NCI-H82 treated with DMSO at 0.1 percent for 48 hours (cell line): ENCODE measurements around the gene ZNRF3.
"Not testable (repeated sequence)": the region's sequence is repeated elsewhere in the genome, so short reads cannot be mapped to it uniquely, and the experiment has no call there.

Experiments
- DNase-seq: peaks from one replicate; lab custom pipeline; 2025; ENCODE audit not compliant: unreplicated experiment; lab: John Stamatoyannopoulos, UW

ZNRF3 gene

GRCh38 chr22:28927630-28928029 lies 44.3 kb downstream of the ZNRF3 start:
- no peak for DNase-seq

DNA sequence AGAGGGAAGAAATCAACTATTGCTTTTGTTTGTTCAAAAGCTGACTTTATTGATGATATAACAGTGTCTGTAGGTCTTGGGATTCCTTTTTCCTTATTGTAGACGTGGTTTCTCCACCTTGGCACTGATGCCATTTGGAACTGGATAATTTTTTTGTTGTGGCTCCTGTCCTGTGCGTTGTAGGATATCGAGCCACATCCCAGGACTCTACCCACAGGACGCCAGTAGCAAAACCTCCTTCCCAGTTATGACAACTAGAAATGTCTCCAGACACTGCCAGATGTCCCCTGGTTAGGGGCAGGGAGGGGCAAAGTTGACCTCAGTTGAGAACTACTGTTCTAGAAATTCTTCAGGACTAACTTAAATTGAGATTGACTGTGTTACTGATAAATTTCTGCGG lies 45.8 kb downstream of the ZNRF3 start:
- DNase-seq = no peak

- no peak for DNase-seq
These were observed 47.1 kb downstream of the ZNRF3 start for GRCh38 chr22:28930357-28931007.

GRCh38 chr22:28931844-28932567 lies 48.6 kb downstream of the ZNRF3 start:
- DNase-seq = no peak

DNA sequence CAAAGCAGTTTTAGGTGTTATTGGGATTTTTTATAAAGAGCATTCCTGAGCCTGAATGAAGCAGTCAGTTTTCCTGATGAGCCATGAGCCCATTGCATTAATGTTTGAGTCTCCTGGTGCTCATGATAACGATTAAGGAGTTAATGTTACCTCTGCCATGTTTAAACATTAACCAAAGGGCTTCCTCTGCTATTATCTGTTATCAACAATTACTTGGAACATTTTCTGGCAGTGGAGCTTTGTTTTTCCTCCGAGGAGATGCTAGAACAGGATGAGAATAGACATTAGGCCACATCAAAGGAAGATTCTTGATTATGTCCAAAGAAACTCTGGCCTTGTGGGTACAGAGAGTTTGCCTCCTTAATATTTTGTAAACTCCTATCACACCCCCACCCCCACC lies 49.9 kb downstream of the ZNRF3 start:
- no peak for DNase-seq

- DNase-seq = no peak
These were observed 50.7 kb downstream of the ZNRF3 start for GRCh38 chr22:28934026-28934425.

DNA sequence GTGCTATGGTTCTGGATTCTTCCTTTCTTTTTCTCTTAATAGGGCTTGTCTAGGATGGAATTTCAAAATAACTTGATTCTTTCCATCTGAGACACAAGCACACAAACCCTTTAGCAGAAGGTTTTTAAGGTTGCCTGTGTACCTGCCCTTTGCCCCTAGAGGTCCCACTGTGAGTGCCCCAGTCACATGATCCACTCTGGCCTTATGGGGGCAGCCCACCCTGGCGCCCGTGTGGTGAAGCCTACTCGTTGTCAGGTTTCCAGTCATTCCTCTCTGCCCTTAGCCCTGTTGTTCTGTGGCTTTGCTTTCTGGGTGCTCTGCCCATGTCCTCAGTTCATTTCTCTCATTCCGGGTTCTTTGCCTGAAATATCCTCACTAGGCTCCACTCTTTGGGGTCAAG lies 51.8 kb downstream of the ZNRF3 start:
- no peak for DNase-seq

DNA sequence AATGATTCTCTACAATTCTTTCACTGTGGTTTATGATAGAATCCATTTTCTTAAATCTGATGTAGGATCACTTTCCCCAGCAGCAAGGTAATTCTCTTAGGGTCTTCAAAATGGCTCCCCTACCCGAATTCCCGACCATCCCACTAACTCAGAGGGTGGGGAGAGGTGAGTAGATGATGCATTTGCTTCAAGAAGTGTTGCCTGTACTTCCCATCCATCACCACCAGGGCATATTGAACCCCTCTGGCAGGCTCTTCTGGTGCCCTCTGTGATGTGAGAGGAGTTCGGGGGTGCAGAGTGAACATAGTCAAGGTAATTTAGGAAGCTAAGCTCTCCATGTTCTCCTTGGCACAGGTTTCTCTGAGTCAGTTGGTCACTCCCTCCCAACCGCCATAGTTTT lies 52.3 kb downstream of the ZNRF3 start:
- DNase-seq = no peak

GRCh38 chr22:28936200-28936599 lies 52.8 kb downstream of the ZNRF3 start:
- DNase-seq = no peak

DNA sequence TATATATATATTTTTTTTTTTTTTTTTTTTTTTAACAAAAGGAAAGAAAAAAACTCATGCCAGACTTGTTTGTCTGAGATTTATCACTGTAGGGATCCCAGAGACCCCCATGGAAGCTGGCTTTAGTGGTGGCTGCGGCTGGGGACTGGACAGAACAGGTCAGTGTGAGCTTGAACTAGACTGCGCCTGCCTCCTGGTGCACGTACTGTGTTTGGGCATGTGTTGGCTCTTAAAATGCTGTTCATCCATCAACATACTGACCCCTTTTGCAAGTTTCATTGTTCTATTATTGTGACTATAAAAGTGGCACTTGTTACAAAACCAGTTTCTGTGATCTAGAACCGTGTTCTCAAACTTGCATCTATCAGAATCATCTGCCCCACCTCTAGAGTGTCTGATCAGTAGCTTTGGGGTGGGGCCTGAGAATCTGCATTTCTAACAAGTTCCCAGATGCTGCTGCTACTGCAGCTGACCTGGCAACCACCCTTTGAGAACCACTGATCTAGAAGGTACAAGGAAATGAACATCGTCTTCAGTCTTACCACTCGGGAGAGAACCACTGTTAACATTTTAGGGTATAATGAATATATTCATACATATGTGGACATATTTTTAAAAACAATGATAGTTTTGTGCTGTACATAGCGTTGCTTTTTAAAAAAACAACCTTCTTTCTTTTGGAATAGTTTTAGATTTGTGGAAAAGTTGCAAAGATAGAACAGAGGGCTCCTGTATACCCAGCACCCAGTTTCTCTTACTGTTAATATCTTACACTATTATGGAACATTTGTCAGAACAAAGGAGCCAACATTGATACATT lies 54.0 kb downstream of the ZNRF3 start:
- no peak for DNase-seq

DNA sequence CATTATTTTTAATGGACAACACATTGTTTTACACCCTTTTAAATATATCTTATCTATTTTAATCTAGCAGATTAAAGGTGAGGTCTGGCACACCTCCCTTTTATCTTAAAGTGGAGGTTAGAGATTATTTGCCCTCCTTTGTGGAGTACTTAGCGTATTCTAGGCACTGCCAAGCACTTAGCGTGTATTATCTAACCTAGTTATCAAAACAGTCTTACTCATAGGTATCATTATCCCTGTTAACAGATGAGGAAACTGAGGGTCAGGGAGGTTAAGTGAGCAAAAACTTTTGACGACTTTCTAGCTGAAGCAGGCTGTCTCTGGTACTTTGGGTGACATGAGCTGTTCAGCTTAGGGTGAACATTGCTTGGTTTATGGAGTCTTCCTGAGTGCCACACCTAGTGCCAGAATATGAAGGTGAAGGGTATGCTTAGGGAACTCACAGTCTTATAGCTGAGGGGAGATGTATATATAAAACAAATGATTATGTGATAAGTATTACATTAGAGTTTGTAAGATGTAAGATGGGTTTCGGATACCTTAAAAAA lies 55.0 kb downstream of the ZNRF3 start:
- DNase-seq = no peak

- no peak for DNase-seq
These were observed 56.0 kb downstream of the ZNRF3 start for GRCh38 chr22:28939394-28939793.

DNA sequence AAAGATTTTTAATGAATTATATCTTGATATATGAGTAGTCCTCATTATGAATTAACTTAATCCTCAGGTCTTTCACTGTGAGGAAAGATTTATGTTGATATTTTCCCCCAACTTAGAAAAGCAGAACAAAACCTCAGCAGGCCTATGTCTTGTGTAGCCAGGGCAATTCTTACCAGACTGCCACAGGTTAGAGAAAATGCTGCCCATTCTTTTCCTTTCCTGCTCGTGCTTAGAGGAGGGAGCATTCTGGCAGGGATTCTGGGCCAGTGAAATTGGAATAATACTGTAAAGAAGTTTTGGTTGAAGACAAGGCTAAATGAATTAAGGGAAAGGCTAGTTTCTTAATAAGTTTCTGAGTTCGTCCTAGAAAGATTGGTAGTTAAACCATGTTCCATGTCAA lies 56.6 kb downstream of the ZNRF3 start:
- DNase-seq = no peak

- no peak for DNase-seq
These were observed 57.1 kb downstream of the ZNRF3 start for GRCh38 chr22:28940441-28940840.

- no peak for DNase-seq
These were observed 59.0 kb downstream of the ZNRF3 start for GRCh38 chr22:28942333-28942732.

DNA sequence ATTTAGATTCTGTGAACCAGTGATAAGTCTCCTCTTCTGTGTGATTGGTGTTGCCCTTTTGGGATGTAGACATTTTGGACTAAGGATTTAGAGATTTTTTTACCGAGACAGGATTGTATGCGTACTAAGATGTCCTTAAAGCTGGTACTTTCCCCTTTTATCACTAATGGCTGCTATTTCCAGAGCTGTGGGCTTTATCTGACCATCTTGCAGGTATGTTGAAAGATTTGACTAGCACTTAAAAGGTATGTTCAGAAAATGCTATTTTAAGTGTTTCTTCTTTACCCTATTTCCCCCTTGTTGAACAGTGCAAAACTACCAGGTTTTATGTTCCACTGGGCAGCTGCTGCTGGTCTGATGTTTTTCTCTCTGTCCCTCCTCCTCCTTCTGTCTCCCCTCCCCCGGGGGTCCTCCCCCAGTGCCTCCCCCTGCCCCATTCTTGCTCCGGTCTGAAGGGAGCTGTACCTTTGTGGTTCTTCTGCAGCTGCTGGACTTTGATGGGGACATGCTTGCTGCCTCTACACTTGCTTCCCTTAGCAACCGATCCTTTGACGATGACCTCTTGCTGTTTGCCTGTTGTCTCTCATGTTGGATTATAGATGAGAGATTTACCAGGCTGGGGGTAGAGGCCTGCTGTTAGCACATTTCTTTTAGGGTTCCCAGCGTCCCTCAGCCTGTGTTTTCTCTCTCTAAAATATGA lies 59.6 kb downstream of the ZNRF3 start:
- peak; percentile 61 for DNase-seq

GRCh38 chr22:28943501-28943879 lies 60.1 kb downstream of the ZNRF3 start:
- DNase-seq = peak; percentile 61

DNA sequence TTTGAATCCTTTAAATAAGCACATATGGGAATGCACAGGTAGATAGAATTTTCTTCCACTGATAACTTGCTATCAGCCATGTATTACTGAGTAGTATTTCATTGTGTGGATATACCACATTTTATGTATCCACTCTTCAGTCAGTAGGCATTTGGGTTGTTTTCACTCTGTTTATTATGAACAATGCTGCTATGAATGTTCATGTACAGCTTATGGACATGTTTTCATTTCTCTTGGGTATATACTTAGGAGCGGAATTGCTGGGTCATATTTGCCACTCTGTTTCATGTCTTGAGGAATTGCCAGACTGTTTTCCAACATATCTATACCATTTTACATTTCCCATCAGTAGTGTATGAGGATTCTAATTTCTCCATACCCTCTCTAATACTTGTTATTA lies 63.8 kb downstream of the ZNRF3 start:
- DNase-seq = no peak

- no peak for DNase-seq
These were observed 65.1 kb downstream of the ZNRF3 start for GRCh38 chr22:28948424-28948823.

- not testable (repeated sequence) for DNase-seq
These were observed 65.6 kb downstream of the ZNRF3 start for GRCh38 chr22:28948860-28949551.

GRCh38 chr22:28949788-28950187 lies 66.4 kb downstream of the ZNRF3 start:
- no peak for DNase-seq
